SIG-M5 treated with dmso at 0.1 percent for 504 hours (cell line): ENCODE results near the gene TMEM198.

ENCODE experiments used
- DNase-seq: peaks from one replicate; lab custom pipeline; 2025; ENCODE audit not compliant: unreplicated experiment; lab: John Stamatoyannopoulos, UW

The TMEM198 gene

GRCh38 chr2:219524817-219525216, 19.0 kb upstream of the TMEM198 start:
- no peak for DNase-seq

GRCh38 chr2:219525533-219526232, 18.1 kb upstream of the TMEM198 start:
- no peak for DNase-seq

GRCh38 chr2:219526320-219527075, 17.3 kb upstream of the TMEM198 start:
- DNase-seq, result no peak

- DNase-seq, result no peak
Measured at GRCh38 chr2:219527076-219527394, 16.8 kb upstream of the TMEM198 start.

- no peak for DNase-seq
Measured at GRCh38 chr2:219527472-219527871, 16.4 kb upstream of the TMEM198 start.

- DNase-seq, result peak; percentile 87
Measured at GRCh38 chr2:219530048-219530963, 13.5 kb upstream of the TMEM198 start.

- no peak for DNase-seq
Measured at GRCh38 chr2:219531639-219532377, 12.0 kb upstream of the TMEM198 start.

GRCh38 chr2:219532378-219532649, 11.5 kb upstream of the TMEM198 start:
- DNase-seq, result no peak

- no peak for DNase-seq
Measured at GRCh38 chr2:219533930-219534661, 9.7 kb upstream of the TMEM198 start.

GRCh38 chr2:219536425-219536824, 7.4 kb upstream of the TMEM198 start:
- no peak for DNase-seq

GRCh38 chr2:219536967-219537366, 6.9 kb upstream of the TMEM198 start:
- no peak for DNase-seq

- no peak for DNase-seq
Measured at GRCh38 chr2:219537657-219538488, 6.0 kb upstream of the TMEM198 start.

- DNase-seq, result no peak
Measured at GRCh38 chr2:219538504-219538951, 5.3 kb upstream of the TMEM198 start.

- no peak for DNase-seq
Measured at GRCh38 chr2:219538956-219539788, 4.7 kb upstream of the TMEM198 start.

- no peak for DNase-seq
Measured at GRCh38 chr2:219539926-219540678, 3.7 kb upstream of the TMEM198 start.

GRCh38 chr2:219540784-219541504, 2.9 kb upstream of the TMEM198 start:
- DNase-seq, result no peak

GRCh38 chr2:219541611-219542180, 2.1 kb upstream of the TMEM198 start:
- peak; percentile 66 for DNase-seq
